GM21737 (cell line): Measurements from ENCODE around the gene GRM1.

Source experiments
- ATAC-seq: cut with Tn5 transposase; IDR thresholded peaks from one replicate; pipeline ENCODE4 v1.9.1; 2021; ENCODE audit warnings: mild to moderate bottlenecking, moderate library complexity; ENCODE audit not compliant: unreplicated experiment

GRM1 gene

DNA sequence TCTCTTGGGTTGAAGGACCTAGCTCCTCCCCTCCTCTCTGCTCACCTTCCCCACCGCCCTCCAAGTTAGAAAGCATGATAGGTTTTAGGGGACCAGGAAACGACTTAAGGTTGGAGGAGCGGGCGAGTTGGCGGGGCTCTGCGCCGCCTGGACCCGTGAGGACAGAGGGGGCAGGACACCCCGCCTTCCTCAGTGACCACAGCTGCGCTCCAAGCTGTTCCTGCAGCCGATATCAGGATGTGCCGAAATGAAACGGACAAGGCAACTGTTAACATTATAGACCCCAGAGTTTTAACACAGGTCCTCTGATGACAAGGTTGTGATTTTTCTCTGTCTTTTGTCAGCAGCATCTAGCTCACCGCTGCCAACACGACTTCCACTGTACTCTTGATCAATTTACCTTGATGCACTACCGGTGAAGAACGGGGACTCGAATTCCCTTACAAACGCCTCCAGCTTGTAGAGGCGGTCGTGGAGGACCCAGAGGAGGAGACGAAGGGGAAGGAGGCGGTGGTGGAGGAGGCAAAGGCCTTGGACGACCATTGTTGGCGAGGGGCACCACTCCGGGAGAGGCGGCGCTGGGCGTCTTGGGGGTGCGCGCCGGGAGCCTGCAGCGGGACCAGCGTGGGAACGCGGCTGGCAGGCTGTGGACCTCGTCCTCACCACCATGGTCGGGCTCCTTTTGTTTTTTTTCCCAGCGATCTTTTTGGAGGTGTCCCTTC is at the start of gene GRM1:
Gene GRM1, plus strand, starts transcription at position 212 of the 722 bp plus-strand sequence. Its CDS starts 456 bp downstream, at position 668.
- ATAC-seq = no peak

DNA sequence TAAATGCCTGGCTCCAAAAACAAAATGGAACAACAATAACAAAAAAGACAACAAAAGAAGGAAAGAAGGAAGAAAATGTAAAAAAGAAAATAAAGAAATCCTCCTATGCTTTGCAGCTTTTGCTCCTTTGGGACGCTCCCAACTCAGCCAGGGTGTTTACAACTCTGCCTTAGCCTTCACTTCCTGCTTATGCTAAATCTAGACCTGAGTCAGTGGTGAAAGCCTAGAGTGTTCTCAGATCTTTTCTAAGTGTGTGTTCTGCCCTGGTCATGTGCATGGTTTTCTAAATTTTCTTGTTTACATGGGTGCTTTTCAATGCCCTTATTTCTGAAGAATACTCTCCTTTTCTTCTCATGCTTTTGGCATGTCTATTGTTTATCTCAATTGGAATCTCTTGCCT is 19.5 kb upstream of the GRM1 start:
- ATAC-seq = no peak

DNA sequence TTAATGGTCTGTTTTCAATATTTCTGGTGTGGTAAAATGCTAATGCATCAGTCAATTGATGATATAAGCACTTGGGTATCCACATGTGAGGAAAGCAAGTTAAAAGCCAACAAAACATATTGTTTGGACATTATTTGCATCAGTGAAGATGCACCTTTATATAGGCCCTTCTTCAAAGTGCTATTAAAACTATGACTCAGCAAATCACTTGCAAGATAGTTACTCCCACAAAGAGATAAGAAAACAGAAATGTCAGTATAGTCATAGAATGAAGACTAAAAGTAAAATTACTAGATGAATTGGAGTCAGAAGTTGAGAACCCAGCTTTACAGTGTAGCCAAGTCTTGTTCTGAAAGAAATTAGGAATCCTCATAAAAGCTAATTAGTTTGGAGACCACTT is 14.6 kb upstream of the GRM1 start:
- no peak for ATAC-seq

DNA sequence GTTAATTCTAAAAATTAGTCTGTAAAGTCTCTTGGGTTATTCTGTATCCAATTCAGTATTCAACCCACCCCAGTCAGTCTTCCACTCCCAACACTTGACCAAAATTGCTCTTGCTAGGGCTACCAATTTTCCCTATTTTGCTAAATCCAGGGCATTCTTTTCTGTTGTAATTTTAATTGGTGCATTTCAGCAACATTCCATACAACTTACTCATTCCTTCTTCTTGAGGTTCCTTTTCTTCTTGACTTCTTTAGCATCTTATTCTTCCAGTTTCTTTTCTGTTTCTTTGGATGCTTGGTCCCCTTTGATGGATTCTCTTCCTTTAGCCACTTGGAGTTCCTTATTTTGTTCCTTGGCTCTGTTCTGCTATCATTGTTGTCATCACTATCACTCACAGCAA is 11.2 kb upstream of the GRM1 start:
- ATAC-seq = no peak

DNA sequence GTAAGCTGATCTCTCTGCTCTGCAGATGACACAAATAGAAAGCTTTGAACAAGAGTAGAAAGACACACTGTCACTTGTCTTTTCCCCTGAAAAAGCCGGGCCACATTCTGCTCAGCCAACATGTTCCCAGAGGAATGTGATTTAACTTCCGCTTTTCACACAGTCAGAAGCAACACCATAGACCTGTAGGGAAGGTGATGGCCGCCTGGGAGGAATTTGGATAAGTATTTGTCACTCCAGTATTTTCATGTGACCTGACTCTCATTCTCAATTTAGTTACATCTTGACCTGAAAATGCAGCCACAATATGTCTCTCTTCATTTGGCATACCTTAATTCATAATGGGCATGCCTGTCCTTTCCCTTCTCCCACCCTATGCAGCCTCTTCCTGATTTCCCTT is 2.0 kb upstream of the GRM1 start:
- ATAC-seq = no peak

DNA sequence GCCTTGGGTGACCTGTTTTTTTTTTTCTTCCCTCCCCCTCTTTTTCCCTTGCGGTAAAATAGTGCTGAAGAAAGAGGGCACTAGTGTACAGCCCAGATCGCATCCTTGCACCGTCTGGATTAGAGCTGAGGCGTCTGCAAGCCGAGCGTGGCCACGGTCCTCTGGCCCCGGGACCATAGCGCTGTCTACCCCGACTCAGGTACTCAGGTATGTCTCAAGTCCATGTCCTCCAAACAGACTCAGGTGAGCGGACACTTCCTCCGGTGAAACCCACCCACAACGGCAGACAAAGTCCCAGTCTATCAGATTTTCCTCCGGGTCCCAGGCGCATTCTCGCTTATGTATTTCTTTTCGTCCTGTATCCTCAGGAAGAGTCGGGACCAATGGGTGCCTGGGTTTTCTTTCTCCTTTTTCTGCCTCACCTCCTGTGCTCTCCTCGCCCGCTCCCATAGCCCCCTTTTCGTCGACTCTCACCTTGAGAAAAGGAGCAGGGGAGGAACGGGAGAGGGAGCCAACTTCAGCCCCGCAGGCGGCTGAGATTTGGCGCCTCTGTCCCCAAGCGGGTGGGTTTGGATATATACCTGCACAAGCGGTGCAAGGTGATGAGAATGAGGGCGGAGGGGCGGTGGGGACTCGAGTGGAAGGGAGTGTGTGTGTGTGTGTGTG is 1.1 kb upstream of the GRM1 start:
- ATAC-seq = no peak

DNA sequence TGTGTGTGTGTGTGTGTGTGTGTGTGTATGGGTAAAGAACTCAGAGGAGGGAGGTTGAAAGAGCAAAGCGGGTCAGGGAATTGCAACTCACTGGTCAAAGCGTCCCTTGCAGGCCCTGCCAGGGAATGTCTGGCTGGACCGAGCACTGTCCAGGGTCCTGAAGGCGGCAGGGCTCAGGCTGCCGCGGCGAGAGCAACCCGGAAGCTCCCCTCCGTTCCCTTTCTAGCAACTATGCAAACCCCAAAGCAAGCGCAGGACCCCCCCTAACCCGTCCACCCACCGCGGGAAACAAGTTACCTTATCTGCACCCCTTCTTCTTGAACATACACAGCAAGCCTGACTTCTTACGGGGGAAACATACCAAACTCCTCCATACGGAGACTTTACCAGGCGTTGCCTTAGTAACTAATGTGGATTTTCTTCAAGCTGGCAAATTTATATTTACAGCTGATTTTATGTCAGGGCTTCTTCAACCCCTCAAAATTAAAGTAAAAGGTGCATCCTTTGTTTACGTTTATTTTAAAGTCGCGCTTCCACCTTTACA is 538 bp upstream of the GRM1 start:
- no peak for ATAC-seq

DNA sequence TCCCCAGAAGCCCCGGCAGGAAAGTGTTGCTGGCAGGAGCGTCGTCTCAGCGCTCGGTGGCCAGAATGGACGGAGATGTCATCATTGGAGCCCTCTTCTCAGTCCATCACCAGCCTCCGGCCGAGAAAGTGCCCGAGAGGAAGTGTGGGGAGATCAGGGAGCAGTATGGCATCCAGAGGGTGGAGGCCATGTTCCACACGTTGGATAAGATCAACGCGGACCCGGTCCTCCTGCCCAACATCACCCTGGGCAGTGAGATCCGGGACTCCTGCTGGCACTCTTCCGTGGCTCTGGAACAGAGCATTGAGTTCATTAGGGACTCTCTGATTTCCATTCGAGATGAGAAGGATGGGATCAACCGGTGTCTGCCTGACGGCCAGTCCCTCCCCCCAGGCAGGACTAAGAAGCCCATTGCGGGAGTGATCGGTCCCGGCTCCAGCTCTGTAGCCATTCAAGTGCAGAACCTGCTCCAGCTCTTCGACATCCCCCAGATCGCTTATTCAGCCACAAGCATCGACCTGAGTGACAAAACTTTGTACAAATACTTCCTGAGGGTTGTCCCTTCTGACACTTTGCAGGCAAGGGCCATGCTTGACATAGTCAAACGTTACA is 817 bp downstream of the GRM1 start:
- ATAC-seq = no peak

DNA sequence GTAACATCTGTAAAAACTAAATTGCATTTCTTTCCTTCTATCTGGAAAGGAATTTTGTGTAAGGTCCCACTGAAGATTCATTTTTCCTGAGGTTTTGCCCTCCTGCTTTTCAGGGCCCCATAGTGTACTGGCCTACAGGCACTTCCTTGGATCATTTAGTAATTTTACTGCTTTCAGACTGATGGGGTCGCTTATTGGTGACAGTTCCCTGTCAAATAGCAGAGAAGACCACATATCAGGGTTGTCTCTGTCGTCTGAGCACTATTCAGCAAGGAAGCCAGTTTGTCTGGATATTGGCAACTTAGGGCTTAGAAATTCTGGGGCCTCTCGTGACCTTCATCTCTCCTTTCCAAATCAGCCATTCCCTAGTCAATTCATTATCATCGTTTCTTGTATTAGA is 3.5 kb downstream of the GRM1 start:
- ATAC-seq = no peak

DNA sequence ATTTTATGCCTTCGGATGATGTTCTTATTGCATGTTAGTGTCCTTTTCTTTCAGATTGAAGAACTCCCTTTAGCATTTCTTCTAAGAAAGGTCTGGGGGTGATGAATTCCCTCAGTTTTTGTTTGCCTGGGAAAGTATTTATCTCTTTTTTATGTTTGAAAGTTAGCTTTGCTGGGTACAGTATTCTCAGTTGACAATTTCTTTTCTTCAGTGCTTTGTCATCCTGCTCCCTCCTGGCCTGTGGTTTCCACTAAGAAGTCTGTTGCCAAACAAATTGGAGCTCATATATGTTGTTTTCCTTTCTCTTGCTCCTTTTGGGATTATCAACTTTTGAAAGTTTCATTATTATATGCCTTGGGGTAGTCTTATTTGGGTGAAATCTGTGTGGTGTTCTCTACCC is 11.5 kb downstream of the GRM1 start:
- ATAC-seq = no peak

DNA sequence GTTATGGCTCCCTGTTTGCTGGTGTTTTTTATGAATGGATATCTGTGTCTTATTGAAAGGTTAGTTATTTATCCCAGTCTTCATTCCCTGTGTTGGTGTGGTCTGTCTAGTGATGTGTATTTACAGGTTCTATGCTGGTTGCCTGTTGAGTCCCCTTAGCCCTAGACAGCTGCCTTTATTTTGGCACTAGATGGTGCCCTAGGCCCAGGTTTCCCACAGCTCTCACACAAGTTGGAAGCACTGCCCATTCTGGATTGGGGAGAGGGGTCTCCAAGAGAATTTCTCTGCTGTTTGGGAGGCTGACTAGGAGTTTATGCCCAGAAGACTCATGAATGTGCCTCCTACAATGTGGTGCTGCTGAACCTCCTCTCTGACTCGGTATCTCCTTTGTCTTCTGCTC is 12.4 kb downstream of the GRM1 start:
- no peak for ATAC-seq

DNA sequence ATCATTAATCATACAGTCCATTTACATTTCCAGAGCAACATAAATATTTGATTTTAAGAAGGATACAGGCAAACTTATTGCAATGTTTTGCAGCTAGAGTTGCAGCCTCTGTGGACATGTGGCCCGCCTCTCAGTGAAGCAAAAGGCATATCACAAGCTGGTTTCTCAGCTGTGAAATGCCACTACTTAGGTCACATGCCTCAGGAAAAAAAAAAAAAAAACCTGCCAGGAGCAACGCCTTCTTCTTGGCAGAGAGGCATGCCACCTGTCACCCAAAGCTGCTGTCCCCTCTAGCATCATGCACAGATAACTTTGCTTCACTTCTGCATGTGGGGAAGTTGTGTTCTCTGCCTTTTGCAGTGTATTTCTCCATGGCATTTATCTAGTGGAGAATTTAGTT is 18.5 kb downstream of the GRM1 start:
- ATAC-seq = no peak

DNA sequence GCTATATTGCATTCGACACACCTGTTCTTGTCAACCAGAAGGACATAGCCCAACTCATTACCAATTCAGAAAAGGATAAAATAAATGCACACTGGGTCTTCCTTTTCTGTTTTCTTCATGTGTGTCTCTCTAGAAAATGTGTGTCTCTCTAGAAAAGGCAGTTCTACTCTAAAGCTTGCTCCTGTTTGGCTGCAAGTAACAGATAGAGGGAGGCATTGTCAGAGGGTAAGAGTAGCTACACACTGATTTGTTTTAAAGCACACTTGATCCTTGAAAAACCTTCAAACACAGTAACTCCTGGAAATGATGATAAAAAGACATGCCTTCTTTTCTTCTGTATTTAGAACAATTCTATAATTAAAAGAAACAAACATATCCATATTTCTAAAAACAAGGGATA is 21.3 kb downstream of the GRM1 start:
- ATAC-seq = no peak

DNA sequence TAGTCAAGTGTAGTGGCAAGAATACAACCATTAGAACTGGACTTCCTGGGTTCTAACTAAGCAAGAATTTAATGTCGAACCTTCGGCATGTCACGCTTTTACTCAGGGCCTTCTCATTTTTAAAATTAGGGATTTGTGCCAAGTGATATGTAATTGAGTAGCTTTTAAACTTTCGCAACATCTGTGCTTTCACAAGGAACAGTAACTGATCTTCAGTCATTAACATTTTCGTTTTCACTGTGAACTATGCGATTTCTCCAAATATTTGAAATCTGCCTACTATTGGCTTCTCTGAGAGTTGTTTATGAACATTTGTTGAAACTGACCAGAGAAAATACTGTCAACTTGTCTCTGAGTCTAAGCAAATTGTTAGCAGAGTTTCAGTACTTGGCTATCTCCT is 27.6 kb downstream of the GRM1 start:
- no peak for ATAC-seq

DNA sequence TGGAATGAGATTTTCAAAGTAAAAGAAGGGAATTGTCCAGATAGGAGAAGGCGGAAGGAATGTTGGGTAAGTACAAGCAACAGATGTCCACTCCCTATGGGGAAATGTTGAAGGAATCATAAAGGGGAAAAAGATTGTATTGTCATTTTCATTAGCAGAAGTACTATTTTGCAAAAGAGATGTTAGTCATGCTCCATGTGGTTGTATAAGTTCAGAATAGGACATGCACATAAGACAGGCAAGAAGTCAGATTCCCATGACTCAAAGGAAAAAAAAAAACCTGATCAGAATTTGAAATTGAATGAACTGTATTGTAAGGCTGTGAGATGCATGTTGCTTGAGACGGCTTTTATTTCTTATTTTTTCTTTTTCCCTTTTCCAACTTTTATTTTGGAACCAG is 36.8 kb downstream of the GRM1 start:
- no peak for ATAC-seq

DNA sequence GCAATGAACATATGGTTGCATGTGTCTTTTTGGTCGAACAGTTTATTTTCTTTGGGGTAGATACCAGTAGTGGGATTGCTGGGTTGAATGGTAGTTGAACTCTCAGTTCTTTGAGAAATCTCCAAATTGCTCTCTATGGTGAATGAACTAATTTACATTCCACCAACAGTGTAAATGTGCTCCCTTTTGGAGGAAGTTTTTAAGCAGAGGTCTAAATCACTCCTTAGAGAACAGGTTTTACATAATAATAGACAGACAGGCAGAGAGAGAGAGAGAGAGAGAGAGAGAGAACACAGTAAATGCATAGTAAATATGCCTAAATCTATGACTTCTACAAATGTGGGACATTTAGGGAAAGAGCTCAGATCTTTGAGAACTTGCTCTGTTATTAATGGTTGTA is 37.6 kb downstream of the GRM1 start:
- no peak for ATAC-seq

DNA sequence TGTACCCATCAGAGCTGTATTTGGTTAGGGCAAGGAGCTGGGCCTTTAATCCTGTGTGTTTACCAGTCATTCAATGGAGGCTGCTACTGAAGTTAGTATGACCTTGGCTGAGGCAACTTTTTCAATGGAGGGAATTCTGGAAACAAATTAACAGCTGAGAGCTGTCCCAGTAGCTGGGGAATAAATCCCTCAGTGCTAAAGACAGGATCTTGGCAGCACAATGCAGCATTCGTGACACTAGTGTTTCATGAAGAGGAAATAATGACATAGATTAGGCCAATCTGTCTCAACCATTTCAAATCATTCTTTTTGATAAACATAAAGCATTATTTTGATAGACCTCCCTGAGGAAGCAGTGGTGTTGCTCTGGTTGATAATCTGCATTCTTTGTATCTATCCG is 42.9 kb downstream of the GRM1 start:
- ATAC-seq = no peak

DNA sequence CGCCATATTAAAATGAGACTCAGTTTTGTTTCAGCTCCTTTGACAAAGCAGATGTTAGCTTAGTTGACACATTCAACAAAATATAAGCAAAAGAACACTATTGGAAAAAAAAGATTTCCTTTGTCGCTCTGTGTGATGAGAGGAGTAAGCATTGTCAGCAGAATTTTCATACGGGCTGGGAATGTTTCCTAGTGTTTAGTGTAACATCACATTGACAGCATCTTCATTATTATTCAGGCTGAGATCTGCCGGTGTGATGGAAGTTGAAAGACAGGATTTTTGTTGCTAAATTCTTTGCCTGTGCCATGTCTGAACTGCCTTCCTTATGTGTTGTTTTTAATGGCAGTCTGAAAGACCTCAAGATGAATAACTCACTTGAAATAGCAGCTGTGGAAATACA is 49.1 kb downstream of the GRM1 start:
- ATAC-seq = no peak

DNA sequence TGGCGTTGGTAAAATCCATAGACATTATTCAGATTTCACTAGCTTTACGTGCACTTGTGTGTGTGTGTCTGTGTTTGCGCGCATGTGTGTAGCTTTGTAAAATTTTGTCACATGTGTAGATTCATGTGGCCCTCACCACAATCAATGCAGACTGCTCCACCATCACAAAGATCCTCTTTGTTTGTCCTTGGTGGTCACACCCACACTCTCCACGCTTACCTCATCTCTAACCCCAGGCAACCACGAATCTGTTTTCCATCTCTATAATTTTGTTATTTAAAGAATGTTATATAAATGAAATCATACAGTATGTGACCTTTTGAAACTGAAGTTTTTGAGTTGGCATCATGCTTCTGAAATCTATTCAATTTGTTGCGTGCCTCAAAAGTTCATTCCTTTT is 58.5 kb downstream of the GRM1 start:
- ATAC-seq = no peak

DNA sequence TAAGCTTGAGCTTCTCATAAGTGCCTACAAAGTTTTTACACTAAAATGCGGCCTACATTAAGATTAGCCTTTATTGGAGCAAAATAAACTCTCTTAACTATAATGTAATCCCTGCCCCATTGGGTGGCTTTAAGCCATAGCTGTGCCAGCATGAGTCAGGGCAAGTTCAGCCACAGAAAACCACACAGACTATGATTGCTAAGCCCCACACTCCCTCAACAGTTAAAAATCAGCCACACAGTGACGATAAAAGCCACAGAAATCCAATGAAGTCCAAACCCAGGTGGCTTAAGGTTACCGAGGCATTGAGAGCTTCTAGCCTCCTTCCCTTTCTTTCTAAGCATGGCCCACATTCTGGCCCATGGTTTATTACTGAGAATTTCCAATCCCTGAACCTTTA is 61.6 kb downstream of the GRM1 start:
- ATAC-seq = no peak

DNA sequence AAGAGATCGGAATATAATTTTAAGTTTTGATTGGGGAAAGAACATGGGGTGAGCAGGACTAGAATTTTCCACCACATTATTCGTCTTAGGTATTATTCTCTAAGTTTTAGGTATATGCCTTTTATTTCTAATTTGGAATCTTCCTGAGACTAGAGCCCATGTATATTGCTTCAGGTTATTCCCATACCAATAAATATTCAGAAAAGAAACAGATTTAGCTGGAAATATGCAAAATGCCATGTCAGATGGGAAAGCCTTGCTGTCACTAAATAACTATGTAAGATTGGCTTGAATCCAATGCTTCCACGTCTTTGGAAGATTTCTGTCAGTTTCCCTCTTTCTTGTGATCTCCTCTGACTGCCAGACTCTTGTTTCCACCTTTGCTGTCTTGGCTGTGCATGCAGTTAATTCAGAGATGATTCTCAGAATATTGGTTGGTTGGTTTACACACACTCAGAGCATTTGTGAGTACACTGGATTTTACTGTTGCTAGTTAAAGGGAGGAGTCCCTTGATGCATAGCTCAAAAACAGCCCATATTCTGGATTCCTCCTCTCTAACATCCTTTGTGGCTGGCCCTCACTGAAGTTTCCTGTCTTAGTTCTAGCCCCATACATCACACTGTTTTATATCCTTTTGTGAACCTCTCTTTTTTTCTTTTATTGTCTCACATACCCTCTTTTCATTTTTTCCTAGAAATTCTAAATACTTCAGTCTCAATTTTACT is 64.3 kb downstream of the GRM1 start:
- ATAC-seq = no peak
